Mesenchymal stem cell (in vitro differentiated cells and primary cell): Measurements from ENCODE around the gene GPA33.

Source experiments
- DNase-seq: peaks from one replicate; pipeline ENCODE4 v3.0.0-alpha.2; 2013
- H2AFZ ChIP-seq: one replicate; pipeline ENCODE4 v1.6.1; 2013; ENCODE audit warnings: low read depth, mild to moderate bottlenecking, control low read depth, inconsistent platforms, low read length, moderate library complexity
- H2AK5ac ChIP-seq: 2 replicates; pipeline ENCODE4 v1.6.1; 2013; ENCODE audit warnings: low read length, moderate library complexity, mild to moderate bottlenecking, inconsistent platforms; ENCODE audit not compliant: severe bottlenecking
- H2BK120ac ChIP-seq: one replicate; pipeline ENCODE4 v1.6.1; 2013; ENCODE audit warnings: low read depth, mild to moderate bottlenecking, inconsistent platforms, low read length, moderate library complexity
- H2BK12ac ChIP-seq, 2 experiments: one replicate each; pipeline ENCODE4 v1.6.1; 2013; ENCODE audit warnings: inconsistent platforms in 2 of 2, low read length in 2 of 2, mild to moderate bottlenecking in 2 of 2, moderate library complexity in 2 of 2, control low read depth in 1 of 2
- H2BK15ac ChIP-seq: one replicate; pipeline ENCODE4 v1.6.1; 2013; ENCODE audit warnings: mild to moderate bottlenecking, low read depth, inconsistent platforms; ENCODE audit not compliant: poor library complexity, severe bottlenecking
- H2BK5ac ChIP-seq: 2 replicates; pipeline ENCODE4 v1.6.1; 2013; ENCODE audit warnings: low read depth, mild to moderate bottlenecking, low read length, control low read depth, inconsistent platforms; ENCODE audit not compliant: poor library complexity, severe bottlenecking
- H3K14ac ChIP-seq, 2 experiments: one replicate each; pipeline ENCODE4 v1.6.1; 2013; ENCODE audit warnings: inconsistent platforms in 2 of 2, low read length in 2 of 2, control low read depth in 1 of 2, mild to moderate bottlenecking in 1 of 2, moderate library complexity in 1 of 2
- H3K18ac ChIP-seq, 2 experiments: one replicate each; pipeline ENCODE4 v1.6.1; 2013; ENCODE audit warnings: inconsistent platforms in 2 of 2, low read length in 2 of 2, control low read depth in 1 of 2, low read depth in 1 of 2, mild to moderate bottlenecking in 1 of 2
- H3K23ac ChIP-seq, 2 experiments: one replicate each; pipeline ENCODE4 v1.6.1; 2013; ENCODE audit warnings: inconsistent platforms in 2 of 2, low read length in 2 of 2, mild to moderate bottlenecking in 2 of 2, moderate library complexity in 2 of 2, control low read depth in 1 of 2
- H3K27ac ChIP-seq: 2 replicates; pipeline ENCODE4 v1.5.1; 2013; ENCODE audit warnings: mild to moderate bottlenecking, moderate library complexity, low read length, control low read depth, inconsistent platforms; ENCODE audit not compliant: poor library complexity, severe bottlenecking
- H3K27me3 ChIP-seq, 2 experiments: 2 replicates each; pipeline versions ENCODE4 v1.6.1 to v1.7.0; 2013; ENCODE audit warnings: low read length in 2 of 2, mild to moderate bottlenecking in 2 of 2, moderate library complexity in 2 of 2, control low read depth in 1 of 2, inconsistent platforms in 1 of 2; ENCODE audit not compliant: control insufficient read depth in 1 of 2, insufficient read depth in 1 of 2
- H3K36me3 ChIP-seq, 2 experiments: 2 replicates each; pipeline versions ENCODE4 v1.6.1 to v1.7.0; 2013; ENCODE audit warnings: low read length in 2 of 2, control low read depth in 1 of 2, inconsistent platforms in 1 of 2, low read depth in 1 of 2, mild to moderate bottlenecking in 1 of 2; ENCODE audit not compliant: insufficient read depth in 2 of 2, control insufficient read depth in 1 of 2
- H3K4ac ChIP-seq, 2 experiments: one replicate each; pipeline ENCODE4 v1.6.1; 2013; ENCODE audit warnings: inconsistent platforms in 2 of 2, low read length in 2 of 2, mild to moderate bottlenecking in 2 of 2, moderate library complexity in 2 of 2, control low read depth in 1 of 2, low read depth in 1 of 2
- H3K4me1 ChIP-seq: 2 replicates; pipeline ENCODE4 v1.6.1; 2013; ENCODE audit warnings: low read depth, low read length, control low read depth; ENCODE audit not compliant: control insufficient read depth, insufficient read depth
- H3K4me2 ChIP-seq: 2 replicates; pipeline ENCODE4 v1.6.1; 2013; ENCODE audit warnings: low read length, mild to moderate bottlenecking, inconsistent platforms; ENCODE audit not compliant: poor library complexity, severe bottlenecking
- H3K4me3 ChIP-seq, 2 experiments: 2 replicates each; pipeline versions ENCODE4 v1.5.1 to v1.7.0; 2013; ENCODE audit warnings: low read length in 2 of 2, mild to moderate bottlenecking in 2 of 2, control low read depth in 1 of 2, low read depth in 1 of 2; ENCODE audit not compliant: insufficient read depth in 1 of 2
- H3K79me1 ChIP-seq: replicated peaks from 2 replicates; pipeline ENCODE4 v1.6.1; 2013; ENCODE audit warnings: mild to moderate bottlenecking, control low read depth, low read length, inconsistent platforms; ENCODE audit not compliant: poor library complexity, severe bottlenecking
- H3K9ac ChIP-seq: 2 replicates; pipeline ENCODE4 v1.7.0; 2013; ENCODE audit warnings: mild to moderate bottlenecking, low read length, moderate library complexity
- H3K9me3 ChIP-seq: 2 replicates; pipeline ENCODE4 v1.7.0; 2013; ENCODE audit warnings: mild to moderate bottlenecking, low read length; ENCODE audit not compliant: control insufficient read depth
- H4K8ac ChIP-seq: one replicate; pipeline ENCODE4 v1.6.1; 2013; ENCODE audit warnings: inconsistent platforms, mild to moderate bottlenecking, low read length, moderate library complexity
- H4K91ac ChIP-seq: one replicate; pipeline ENCODE4 v1.6.1; 2013; ENCODE audit warnings: mild to moderate bottlenecking, low read length, inconsistent platforms
- WGBS: methylation state at CpG from one replicate; pipeline ENCODE4 v1.1.7; 2013; ENCODE audit warnings: mixed read lengths; 5-methylcytosine and 5-hydroxymethylcytosine counted together

The GPA33 gene

GRCh38 chr1:167121375-167122120 is 31.4 kb upstream of the GPA33 start:
- Histone ChIP-seq H4K91ac (no peak overlapping the region), H3K79me1 (no peaks in the 10 kb centered on the region), H3K9ac (no peak overlapping the region), H3K18ac (no peak overlapping the region), H3K14ac (no peak overlapping the region), H2AK5ac (no peak overlapping the region), H2BK5ac (no peak overlapping the region), H3K27me3 (peaks cover 4 to 51% of the 10 kb centered on the region in 2 experiments), H3K4me3 (peak overlapping the region; percentile 16 to 73), H3K36me3 (no peaks in the 10 kb centered on the region), H3K9me3 (no peaks in the 10 kb centered on the region), H3K4me2 (peak overlapping the region; percentile 53), H3K23ac (no peak overlapping the region), H3K4me1 (peaks cover 7% of the 10 kb centered on the region), H4K8ac (peak overlapping the region; percentile 56), H2BK120ac (no peak overlapping the region), H2BK15ac (no peak overlapping the region), H2AFZ (no peak overlapping the region), H3K27ac (no peak overlapping the region), H3K4ac (no peak overlapping the region), H2BK12ac (no peak overlapping the region)
- 26% methylated on average over 47 of the region's 47 CpGs for WGBS
- DNase-seq = peak; percentile 16

DNA sequence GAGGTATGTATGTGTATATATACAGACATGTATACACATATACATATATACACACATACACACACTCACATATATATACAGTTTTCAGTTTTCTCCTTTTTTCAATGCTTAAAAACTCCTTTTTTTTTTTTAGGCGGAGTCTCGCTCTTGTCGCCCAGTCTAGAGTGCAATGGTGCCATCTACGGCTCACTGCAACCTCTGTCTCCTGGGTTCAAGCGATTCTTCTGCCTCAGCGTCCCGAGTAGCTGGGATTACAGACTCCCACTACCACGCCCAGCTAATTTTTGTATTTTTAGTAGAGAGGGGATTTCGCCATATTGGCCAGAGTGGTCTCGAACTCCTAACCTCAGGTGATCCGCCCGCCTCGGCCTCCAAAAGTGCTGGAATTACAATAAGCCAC is 30.7 kb upstream of the GPA33 start:
- Histone ChIP-seq H2BK5ac (no peak overlapping the region), H2AFZ (no peak overlapping the region), H3K27ac (no peak overlapping the region), H3K36me3 (no peaks in the 10 kb centered on the region), H3K4me3 (peak overlapping the region in 1 of 2 experiments; percentile 73), H3K23ac (no peak overlapping the region), H3K79me1 (no peaks in the 10 kb centered on the region), H3K9ac (no peak overlapping the region), H2BK15ac (no peak overlapping the region), H3K14ac (no peak overlapping the region), H2BK120ac (no peak overlapping the region), H3K4me1 (peaks cover 7% of the 10 kb centered on the region), H2BK12ac (no peak overlapping the region), H4K91ac (no peak overlapping the region), H2AK5ac (no peak overlapping the region), H3K18ac (no peak overlapping the region), H3K9me3 (no peaks in the 10 kb centered on the region), H3K27me3 (peaks cover 1 to 50% of the 10 kb centered on the region in 2 experiments), H3K4me2 (peak overlapping the region; percentile 53), H4K8ac (no peak overlapping the region), H3K4ac (no peak overlapping the region)
- 83% methylated on average over 13 of the region's 13 CpGs for WGBS
- no peak for DNase-seq

- Histone ChIP-seq H4K8ac (no peak overlapping the region), H2AFZ (no peak overlapping the region), H4K91ac (no peak overlapping the region), H3K36me3 (no peaks in the 10 kb centered on the region), H2AK5ac (no peak overlapping the region), H3K4ac (no peak overlapping the region), H3K27me3 (peaks cover 9 to 53% of the 10 kb centered on the region in 2 experiments), H3K14ac (no peak overlapping the region), H2BK12ac (no peak overlapping the region), H2BK5ac (no peak overlapping the region), H3K4me1 (peaks cover 7% of the 10 kb centered on the region), H3K9me3 (no peaks in the 10 kb centered on the region), H3K27ac (no peak overlapping the region), H3K18ac (no peak overlapping the region), H3K9ac (no peak overlapping the region), H3K4me3 (no peak overlapping the region), H2BK120ac (no peak overlapping the region), H3K23ac (no peak overlapping the region), H3K79me1 (no peaks in the 10 kb centered on the region), H3K4me2 (no peak overlapping the region), H2BK15ac (no peak overlapping the region)
- WGBS = 97% methylated on average over 2 of the region's 3 CpGs
- no peak for DNase-seq
Measured at GRCh38 chr1:167119696-167120095, 29.5 kb upstream of the GPA33 start.

- no peak overlapping the region for H3K4me3 ChIP-seq
- no peaks in the 10 kb centered on the region for H3K36me3 ChIP-seq
- H3K79me1 ChIP-seq = no peaks in the 10 kb centered on the region
- DNase-seq = no peak
- no peak overlapping the region for H3K4ac ChIP-seq
- H2BK15ac ChIP-seq = no peak overlapping the region
- no peak overlapping the region for H2BK12ac ChIP-seq
- H3K4me1 ChIP-seq = peaks cover 7% of the 10 kb centered on the region
- H3K23ac ChIP-seq = no peak overlapping the region
- H2BK5ac ChIP-seq = no peak overlapping the region
- 96% methylated on average over 5 of the region's 5 CpGs for whole genome bisulfite sequencing
- H3K27ac ChIP-seq = no peak overlapping the region
- H4K91ac ChIP-seq = no peak overlapping the region
- no peak overlapping the region for H3K9ac ChIP-seq
- no peak overlapping the region for H2AK5ac ChIP-seq
- H2AFZ ChIP-seq = no peak overlapping the region
- H4K8ac ChIP-seq = no peak overlapping the region
- peaks cover 9 to 61% of the 10 kb centered on the region in 2 experiments for H3K27me3 ChIP-seq
- no peaks in the 10 kb centered on the region for H3K9me3 ChIP-seq
- no peak overlapping the region for H3K4me2 ChIP-seq
- H3K14ac ChIP-seq = no peak overlapping the region
- no peak overlapping the region for H2BK120ac ChIP-seq
- no peak overlapping the region for H3K18ac ChIP-seq
Measured at GRCh38 chr1:167118188-167118587, 28.0 kb upstream of the GPA33 start.
